ENCODE data around the gene TEDC1. TPM values are rescaled to one million over a fixed set of nuclear protein-coding genes. Genes with fewer than 3 reads are reported as not detected.

The TEDC1 gene
- total and polyA plus RNA-seq, 7 donors = 0.95 to 5.2 (median 1.9) TPM

GRCh38 chr14:105460616-105461015 is 30.4 kb upstream of the TEDC1 start:
- H3K27me3 ChIP-seq (ENCODE audit: insufficient read depth in 3 of 3, low read length in 2 of 3) = no peaks in the 10 kb centered on the region
- peaks cover 11 to 76% of the 10 kb centered on the region in 2 donors for H3K36me3 ChIP-seq (ENCODE audit: insufficient read depth in 1 of 2, low read depth in 1 of 2)
- no peak for TF ChIP-seq CTCF (IDR thresholded peaks at IDR 0.05)
- intact Hi-C loops (cut with DNase I) = no loop called here
- no peak overlapping the region for H3K27ac ChIP-seq
- no peak for DNase-seq
- no peak for ATAC-seq
- no peak overlapping the region for H3K4me3 ChIP-seq
- H3K4me1 ChIP-seq = peaks cover 6% of the 10 kb centered on the region
- 91 to 94% (median 92%) methylated on average over 17 of the region's 17 CpGs for WGBS, 3 donors
- H3K9me3 ChIP-seq = no peaks in the 10 kb centered on the region

- H3K4me3 ChIP-seq = no peak overlapping the region
- WGBS, 3 donors = 92 to 96% (median 96%) methylated on average over 17 to 18 of the region's 18 CpGs
Observed at GRCh38 chr14:105461903-105462302, 29.1 kb upstream of the TEDC1 start.

GRCh38 chr14:105464501-105464900 is 26.5 kb upstream of the TEDC1 start:
- H3K27me3 ChIP-seq (ENCODE audit: insufficient read depth in 3 of 3, low read length in 2 of 3) = no peaks in the 10 kb centered on the region
- intact Hi-C loops (cut with DNase I) = no loop called here
- H3K4me3 ChIP-seq = no peak overlapping the region
- DNase-seq (no peak), ATAC-seq (no peak)
- H3K36me3 ChIP-seq (ENCODE audit: insufficient read depth in 1 of 2, low read depth in 1 of 2) = peaks cover 8 to 71% of the 10 kb centered on the region in 2 donors
- H3K9me3 ChIP-seq = no peaks in the 10 kb centered on the region
- TF ChIP-seq CTCF (IDR thresholded peaks at IDR 0.05) = no peak
- H3K4me1 ChIP-seq = peaks cover 26% of the 10 kb centered on the region
- WGBS, 3 donors = 93 to 94% (median 93%) methylated on average over 32 to 33 of the region's 33 CpGs
- H3K27ac ChIP-seq = no peak overlapping the region

More at GRCh38 chr14:105461903-105462302, 29.1 kb upstream of the TEDC1 start:
- no peak for TF ChIP-seq CTCF (IDR thresholded peaks at IDR 0.05)
- intact Hi-C loops (cut with DNase I) = no loop called here
- Histone ChIP-seq H3K9me3 (no peaks in the 10 kb centered on the region), H3K27me3 (ENCODE audit: insufficient read depth in 3 of 3, low read length in 2 of 3) (no peaks in the 10 kb centered on the region), H3K4me1 (peaks cover 11% of the 10 kb centered on the region), H3K36me3 (ENCODE audit: insufficient read depth in 1 of 2, low read depth in 1 of 2) (peaks cover 8 to 70% of the 10 kb centered on the region in 2 donors), H3K27ac (no peak overlapping the region)
- DNase-seq (no peak), ATAC-seq (no peak)

- Histone ChIP-seq H3K4me3 (no peak overlapping the region), H3K27ac (peak overlapping the region; percentile 53), H3K27me3 (ENCODE audit: insufficient read depth in 3 of 3, low read length in 2 of 3) (no peaks in the 10 kb centered on the region), H3K36me3 (ENCODE audit: insufficient read depth in 1 of 2, low read depth in 1 of 2) (peaks cover 8 to 75% of the 10 kb centered on the region in 2 donors), H3K9me3 (no peaks in the 10 kb centered on the region), H3K4me1 (peaks cover 26% of the 10 kb centered on the region)
- ATAC-seq = peak; percentile 56 to 77 (median 67)
- TF ChIP-seq CTCF (IDR thresholded peaks at IDR 0.05) = no peak
- no peak for DNase-seq
- intact Hi-C loops (cut with DNase I) = loop anchor here in 1 of 2 donors (5.0 kb wide), 1 partner anchor 48 kb away; the partner anchor contains the start of gene MTA1
- WGBS, 3 donors = 59 to 63% (median 61%) methylated on average over 20 of the region's 20 CpGs
Observed at GRCh38 chr14:105465209-105466031, 25.6 kb upstream of the TEDC1 start.
